ENCODE data around the gene PNPLA1. TPM values are rescaled to one million over a fixed set of nuclear protein-coding genes. Genes with fewer than 3 reads are reported as not detected.

PNPLA1 gene
- total RNA-seq, 1 donor from 2014 or later = not detected

DNA sequence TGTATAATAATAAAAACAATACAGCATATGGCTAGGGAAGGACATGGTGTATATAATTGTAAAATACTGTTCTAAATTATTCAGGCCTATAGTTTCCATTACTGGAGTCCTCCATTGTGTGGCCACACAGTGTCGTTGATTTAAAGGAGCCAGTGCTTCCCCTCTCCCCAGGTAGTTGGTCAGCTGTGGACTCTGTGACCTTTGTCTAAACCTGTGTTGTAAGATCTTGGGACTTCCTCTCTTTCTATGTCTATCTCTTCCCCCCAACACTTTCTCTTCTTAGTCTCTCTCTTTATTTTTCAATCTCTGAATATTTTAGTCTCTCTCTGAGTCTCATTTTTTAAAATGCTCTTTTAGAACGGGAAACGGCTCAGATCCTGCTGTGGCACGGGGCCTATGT lies 37.7 kb upstream of the PNPLA1 start:
- H3K36me3 ChIP-seq = peaks cover 63% of the 10 kb centered on the region
- no peaks in the 10 kb centered on the region for H3K27me3 ChIP-seq (ENCODE audit: low read depth)

DNA sequence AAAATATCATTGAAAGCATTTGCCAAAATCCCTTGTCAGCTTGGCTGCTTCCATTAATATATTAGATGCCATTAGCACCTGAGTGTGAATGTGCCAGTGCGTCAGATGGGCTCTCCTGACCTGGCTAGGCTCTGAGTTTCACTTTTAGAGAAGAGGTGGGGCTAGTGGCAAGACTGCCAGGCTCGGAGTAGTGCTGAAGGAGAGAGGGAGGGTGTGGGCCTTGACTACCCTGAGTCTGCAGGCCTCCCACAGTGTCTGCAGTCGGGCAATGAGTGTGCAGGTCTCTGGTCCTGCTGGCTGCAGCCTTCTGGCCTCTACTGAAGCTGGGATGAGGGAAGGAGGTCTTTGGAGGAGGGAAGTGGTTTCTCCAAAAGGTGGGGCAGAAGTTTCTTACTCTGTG lies 34.6 kb upstream of the PNPLA1 start:
- Histone ChIP-seq H3K4me3 (no peak overlapping the region), H3K27me3 (ENCODE audit: low read depth) (no peaks in the 10 kb centered on the region), H3K4me1 (no peaks in the 10 kb centered on the region), H3K9me3 (replicated peaks) (no peaks in the 10 kb centered on the region), H3K36me3 (peaks cover 33% of the 10 kb centered on the region), H3K27ac (replicated peaks) (no peak overlapping the region)
- TF ChIP-seq, protein P1, sequence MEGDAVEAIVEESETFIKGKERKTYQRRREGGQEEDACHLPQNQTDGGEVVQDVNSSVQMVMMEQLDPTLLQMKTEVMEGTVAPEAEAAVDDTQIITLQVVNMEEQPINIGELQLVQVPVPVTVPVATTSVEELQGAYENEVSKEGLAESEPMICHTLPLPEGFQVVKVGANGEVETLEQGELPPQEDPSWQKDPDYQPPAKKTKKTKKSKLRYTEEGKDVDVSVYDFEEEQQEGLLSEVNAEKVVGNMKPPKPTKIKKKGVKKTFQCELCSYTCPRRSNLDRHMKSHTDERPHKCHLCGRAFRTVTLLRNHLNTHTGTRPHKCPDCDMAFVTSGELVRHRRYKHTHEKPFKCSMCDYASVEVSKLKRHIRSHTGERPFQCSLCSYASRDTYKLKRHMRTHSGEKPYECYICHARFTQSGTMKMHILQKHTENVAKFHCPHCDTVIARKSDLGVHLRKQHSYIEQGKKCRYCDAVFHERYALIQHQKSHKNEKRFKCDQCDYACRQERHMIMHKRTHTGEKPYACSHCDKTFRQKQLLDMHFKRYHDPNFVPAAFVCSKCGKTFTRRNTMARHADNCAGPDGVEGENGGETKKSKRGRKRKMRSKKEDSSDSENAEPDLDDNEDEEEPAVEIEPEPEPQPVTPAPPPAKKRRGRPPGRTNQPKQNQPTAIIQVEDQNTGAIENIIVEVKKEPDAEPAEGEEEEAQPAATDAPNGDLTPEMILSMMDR (IDR thresholded peaks at IDR 0.05; ENCODE audit: borderline replicate concordance) = no peak
- intact Hi-C loops (cut with micrococcal nuclease) = no loop called here
- no peak for DNase-seq

More for the DNA sequence above, 37.7 kb upstream of the PNPLA1 start:
- Histone ChIP-seq H3K27ac (replicated peaks) (no peak overlapping the region), H3K4me3 (no peak overlapping the region), H3K4me1 (no peaks in the 10 kb centered on the region), H3K9me3 (replicated peaks) (no peaks in the 10 kb centered on the region)
- DNase-seq = no peak
- intact Hi-C loops (cut with micrococcal nuclease) = no loop called here
- TF ChIP-seq, protein P1 (IDR thresholded peaks at IDR 0.05; ENCODE audit: borderline replicate concordance) = no peak

DNA sequence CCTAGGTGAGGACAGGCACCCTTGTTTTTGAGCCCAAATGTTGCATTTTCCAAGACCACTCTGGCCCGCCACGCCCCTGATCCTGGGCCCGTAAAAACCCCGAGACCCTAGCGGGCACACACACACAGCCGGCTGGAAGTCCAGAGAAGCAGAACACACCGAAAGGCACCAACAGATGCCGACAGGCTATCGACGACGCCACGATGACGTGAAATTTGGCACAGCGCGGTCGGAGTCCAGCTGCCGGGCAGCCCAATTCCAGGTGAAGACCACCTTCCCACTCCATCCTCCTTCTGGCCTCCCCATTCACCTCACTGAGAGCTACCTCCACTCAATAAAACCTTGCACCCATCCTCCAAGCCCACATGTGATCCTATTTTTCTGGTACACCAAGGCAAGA lies 34.0 kb upstream of the PNPLA1 start:
- Histone ChIP-seq H3K4me1 (no peaks in the 10 kb centered on the region), H3K4me3 (no peak overlapping the region), H3K9me3 (replicated peaks) (no peaks in the 10 kb centered on the region), H3K27ac (replicated peaks) (no peak overlapping the region), H3K27me3 (ENCODE audit: low read depth) (no peaks in the 10 kb centered on the region), H3K36me3 (peaks cover 28% of the 10 kb centered on the region)
- TF ChIP-seq, protein P1 (IDR thresholded peaks at IDR 0.05; ENCODE audit: borderline replicate concordance) = no peak
- intact Hi-C loops (cut with micrococcal nuclease) = no loop called here
- no peak for DNase-seq

DNA sequence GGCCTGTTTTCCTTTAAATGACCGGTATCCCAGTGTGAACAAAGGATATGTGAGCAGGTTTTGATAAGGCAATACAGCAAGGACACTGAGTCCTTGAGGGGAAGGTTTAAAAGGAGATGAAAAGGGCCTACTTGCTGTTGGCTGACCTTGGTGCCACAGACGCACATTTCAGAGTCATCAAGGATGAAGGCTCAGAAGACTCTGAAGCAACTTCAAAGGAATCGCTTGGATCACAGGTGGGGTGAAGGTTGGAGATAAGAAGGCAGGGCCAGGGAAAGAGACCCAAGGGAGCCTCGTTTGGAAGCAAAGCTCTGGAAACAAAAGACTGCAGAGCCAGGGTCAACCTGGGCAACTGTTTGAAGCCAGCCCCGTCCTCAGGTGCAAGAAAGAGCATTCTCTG lies 30.1 kb upstream of the PNPLA1 start:
- Histone ChIP-seq H3K36me3 (no peaks in the 10 kb centered on the region), H3K4me1 (no peaks in the 10 kb centered on the region), H3K27me3 (ENCODE audit: low read depth) (peaks cover 20% of the 10 kb centered on the region), H3K4me3 (no peak overlapping the region), H3K9me3 (replicated peaks) (no peaks in the 10 kb centered on the region), H3K27ac (replicated peaks) (no peak overlapping the region)
- no peak for DNase-seq
- TF ChIP-seq, protein P1 (IDR thresholded peaks at IDR 0.05; ENCODE audit: borderline replicate concordance) = no peak
- intact Hi-C loops (cut with micrococcal nuclease) = no loop called here

DNA sequence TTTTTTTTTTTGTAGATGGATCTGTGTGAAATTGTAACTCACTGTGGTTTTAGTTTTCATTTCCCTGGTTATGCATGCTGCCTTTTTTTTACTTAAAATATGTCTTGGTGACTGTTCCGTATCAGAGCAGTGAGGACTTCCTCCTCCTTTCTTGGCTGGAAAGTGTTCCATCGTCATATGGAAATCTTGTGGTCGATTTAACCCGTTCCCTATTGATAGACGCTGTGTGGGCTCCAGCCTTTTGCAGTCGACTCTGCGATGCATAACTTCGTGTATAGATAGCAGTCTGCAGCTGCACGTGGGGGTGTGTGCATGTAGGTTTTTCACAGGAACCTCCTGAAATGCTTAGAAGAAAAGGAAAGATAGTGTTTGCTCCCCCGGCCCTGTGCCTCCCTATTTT lies 28.1 kb upstream of the PNPLA1 start:
- TF ChIP-seq, protein P1 (IDR thresholded peaks at IDR 0.05; ENCODE audit: borderline replicate concordance) = no peak
- peaks cover 20% of the 10 kb centered on the region for H3K27me3 ChIP-seq (ENCODE audit: low read depth)
- H3K4me3 ChIP-seq = no peak overlapping the region
- no peaks in the 10 kb centered on the region for H3K9me3 ChIP-seq (replicated peaks)
- H3K36me3 ChIP-seq = no peaks in the 10 kb centered on the region
- H3K27ac ChIP-seq (replicated peaks) = no peak overlapping the region
- no peak for DNase-seq
- H3K4me1 ChIP-seq = no peaks in the 10 kb centered on the region
- intact Hi-C loops (cut with micrococcal nuclease) = no loop called here

DNA sequence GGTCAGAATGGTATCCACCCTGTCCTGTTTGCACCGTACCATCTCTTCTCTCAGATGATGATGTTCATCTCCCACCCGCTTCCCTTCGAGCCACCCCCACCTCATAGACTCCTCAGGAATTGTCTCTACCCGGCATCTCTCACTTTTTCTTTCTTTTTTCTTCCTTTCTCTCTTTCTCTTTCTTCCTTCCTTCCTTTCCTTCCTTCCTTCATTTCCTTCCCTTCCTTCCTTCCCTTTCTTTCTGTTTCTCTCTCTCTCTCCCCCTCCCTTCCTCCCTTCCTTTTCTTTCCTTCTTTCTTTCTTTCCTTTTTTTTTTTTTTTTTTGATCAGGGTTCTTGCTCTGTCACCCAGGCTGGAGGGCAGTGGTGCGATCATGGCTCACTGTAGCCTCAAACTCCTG lies 27.7 kb upstream of the PNPLA1 start:
- TF ChIP-seq, protein P1 (IDR thresholded peaks at IDR 0.05; ENCODE audit: borderline replicate concordance) = no peak
- Histone ChIP-seq H3K4me1 (no peaks in the 10 kb centered on the region), H3K27me3 (ENCODE audit: low read depth) (peaks cover 20% of the 10 kb centered on the region), H3K9me3 (replicated peaks) (no peaks in the 10 kb centered on the region), H3K27ac (replicated peaks) (no peak overlapping the region), H3K4me3 (no peak overlapping the region), H3K36me3 (no peaks in the 10 kb centered on the region)
- DNase-seq = no peak
- intact Hi-C loops (cut with micrococcal nuclease) = no loop called here
